HG02943 (cell line): Measurements from ENCODE around the gene MSMB.
"Not testable (repeated sequence)": the region's sequence is repeated elsewhere in the genome, so short reads cannot be mapped to it uniquely, and the experiment has no call there.

Experiments used
- ATAC-seq: cut with Tn5 transposase; IDR thresholded peaks from one replicate; pipeline ENCODE4 v1.9.1; 2021; ENCODE audit warnings: mild to moderate bottlenecking, low read depth, moderate library complexity; ENCODE audit not compliant: unreplicated experiment

Gene MSMB

DNA sequence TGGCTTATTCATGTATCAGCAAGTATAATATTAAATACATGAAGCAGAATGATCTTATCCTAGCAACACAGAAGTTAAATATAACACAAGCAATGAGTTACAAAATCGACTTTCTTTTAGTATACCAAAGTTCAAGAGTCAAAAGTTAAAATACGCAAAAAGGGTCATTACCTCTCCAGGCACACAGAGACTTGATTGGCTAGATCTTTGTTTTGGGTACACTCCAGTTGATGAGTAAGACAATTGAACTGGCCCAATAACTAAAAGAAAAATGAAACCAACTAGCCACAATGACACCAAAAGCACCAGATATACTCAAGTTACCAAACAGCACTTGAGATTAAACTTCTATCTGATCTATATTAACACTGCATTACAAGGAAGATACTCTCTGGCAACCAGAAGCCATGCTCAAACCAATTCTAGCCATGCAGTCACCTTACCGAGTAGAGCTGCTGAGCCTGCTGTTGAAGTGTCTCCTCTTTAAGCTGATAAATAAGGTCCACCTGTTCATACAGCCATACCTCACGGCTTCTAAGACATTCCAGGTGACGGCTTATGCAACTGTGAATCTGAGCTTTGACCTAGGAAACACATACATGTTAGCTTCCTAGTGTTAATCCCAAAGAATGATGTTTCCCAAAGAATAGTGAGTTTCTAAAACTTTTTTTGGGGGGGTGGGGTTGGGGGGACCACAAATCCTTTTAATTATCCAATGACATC, 31.2 kb downstream of the MSMB start:
- ATAC-seq: no peak

DNA sequence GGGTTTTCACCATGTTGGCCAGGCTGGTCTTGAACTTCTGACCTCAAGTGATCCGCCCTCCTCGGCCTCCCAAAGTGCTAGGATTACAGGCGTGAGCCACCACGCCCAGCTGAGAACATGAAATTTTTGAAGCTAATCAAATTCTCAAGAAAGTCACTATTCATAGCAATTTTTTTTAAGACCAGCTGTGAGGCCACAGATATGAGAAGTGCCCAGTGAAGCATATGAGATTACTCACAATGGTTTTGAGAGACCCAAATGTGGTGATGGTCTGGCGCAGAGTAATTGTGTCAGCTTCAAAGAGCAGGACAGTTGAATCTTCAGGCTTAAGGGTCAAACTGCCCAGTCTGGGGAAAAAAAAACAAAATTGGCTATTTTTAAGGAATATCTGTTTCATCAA, 31.9 kb downstream of the MSMB start:
- no peak for ATAC-seq

DNA sequence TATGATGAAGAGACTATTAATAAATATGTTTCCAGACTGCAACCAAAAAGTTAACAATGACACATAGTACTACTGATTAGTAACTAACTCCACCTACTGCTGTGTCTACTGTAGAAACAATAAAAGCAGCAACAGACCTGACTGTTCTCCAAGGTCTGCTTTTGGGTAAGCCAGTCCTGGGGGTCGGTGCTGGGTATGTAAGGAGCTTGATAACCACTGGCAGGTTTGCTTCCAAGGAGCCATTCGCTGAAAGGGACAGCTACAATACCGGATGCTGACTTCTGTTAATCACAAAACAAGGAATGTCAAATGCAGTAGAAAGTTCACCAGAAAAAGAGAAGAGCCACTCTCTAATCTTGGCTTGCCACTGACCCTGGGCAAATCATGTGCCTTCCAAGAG, 33.3 kb downstream of the MSMB start:
- ATAC-seq: no peak

DNA sequence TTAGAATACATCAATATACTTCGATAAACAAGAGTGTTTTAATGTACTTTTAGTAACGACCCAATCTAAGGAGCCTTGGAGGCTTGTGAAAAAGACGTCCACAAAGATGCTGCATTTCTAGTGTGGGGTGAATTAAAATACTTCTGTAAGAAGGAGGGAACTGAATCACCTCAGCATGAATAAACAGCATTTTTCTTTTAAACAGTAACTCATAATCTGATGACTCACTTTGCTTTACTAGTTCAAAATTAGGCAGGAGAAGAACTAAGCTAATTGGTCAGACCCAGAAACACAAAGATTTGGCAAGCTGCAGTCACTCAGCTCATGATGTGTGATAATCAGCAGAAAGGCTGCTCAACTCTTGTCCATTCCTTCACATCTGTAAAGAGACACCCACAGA, 39.9 kb downstream of the MSMB start:
- ATAC-seq: no peak

DNA sequence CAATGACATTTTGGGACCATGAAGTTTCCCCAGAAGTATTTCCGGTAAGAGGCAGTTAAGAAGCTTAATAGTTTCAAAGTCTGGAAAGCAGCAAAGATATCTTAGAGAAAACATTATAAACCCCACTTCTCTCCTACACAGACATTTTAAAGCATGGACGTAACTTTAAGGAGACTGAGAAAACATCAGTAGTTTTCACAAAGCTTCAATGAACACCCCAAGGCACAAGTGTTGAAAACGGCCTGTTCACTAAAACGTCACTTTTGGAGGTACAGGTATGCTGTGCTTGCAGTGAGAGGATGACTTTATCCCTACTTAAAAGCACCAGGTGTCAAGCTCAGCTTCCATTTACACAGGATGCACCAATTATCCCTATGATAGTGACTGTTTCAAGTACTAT, 40.7 kb downstream of the MSMB start:
- ATAC-seq: no peak

DNA sequence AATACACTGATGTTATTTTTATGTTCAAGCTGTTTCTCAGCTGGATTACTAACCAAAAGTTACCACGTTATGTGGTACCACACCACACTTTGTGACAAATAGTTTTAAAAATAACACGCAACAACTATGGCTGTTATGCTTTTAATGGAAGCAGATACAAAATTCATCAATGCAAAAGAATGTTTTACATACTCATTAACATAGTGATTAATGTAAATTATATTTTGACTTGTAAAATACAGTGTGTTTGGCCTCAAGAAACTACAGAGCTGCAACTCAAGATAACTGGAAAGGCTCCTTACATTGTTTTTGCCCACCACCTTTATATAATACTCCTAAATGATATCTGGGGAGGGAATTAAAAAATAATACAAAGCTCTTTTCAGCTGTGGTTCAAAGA, 41.1 kb downstream of the MSMB start:
- no peak for ATAC-seq

DNA sequence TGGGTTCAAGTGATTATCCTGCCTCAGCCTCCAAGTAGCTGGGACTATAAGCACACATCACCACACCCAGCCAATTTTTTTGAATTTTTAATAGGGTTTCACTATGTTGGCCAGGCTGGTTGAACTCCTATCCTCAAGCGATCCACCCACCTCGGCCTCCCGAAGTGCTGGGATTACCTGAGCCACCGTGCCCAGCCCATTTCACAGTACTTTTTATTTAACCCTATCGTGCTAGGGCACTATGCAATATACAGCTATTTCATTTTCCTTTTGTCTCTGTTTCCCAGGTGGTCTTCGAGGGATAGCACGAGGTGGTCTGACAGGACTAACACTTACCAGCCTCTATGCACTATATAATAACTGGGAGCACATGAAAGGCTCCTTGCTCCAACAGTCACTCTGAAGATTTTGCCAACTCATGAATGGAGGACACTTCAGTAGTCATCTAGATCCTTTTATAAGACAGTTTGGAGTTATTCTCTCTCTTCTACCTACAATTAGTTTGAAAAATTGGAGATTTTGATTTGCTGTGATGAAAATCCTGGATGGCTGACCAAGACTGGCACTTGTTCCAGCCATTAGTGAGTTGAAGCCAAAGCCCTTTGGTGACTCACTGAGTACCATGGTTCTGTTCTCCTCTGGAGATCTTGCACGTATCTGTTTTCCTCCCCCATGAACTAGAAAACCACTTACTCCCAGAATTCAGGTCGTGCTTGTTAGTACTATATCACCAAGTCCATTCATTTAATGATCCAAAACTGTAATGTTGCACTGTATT, 43.0 kb downstream of the MSMB start:
- no peak for ATAC-seq

DNA sequence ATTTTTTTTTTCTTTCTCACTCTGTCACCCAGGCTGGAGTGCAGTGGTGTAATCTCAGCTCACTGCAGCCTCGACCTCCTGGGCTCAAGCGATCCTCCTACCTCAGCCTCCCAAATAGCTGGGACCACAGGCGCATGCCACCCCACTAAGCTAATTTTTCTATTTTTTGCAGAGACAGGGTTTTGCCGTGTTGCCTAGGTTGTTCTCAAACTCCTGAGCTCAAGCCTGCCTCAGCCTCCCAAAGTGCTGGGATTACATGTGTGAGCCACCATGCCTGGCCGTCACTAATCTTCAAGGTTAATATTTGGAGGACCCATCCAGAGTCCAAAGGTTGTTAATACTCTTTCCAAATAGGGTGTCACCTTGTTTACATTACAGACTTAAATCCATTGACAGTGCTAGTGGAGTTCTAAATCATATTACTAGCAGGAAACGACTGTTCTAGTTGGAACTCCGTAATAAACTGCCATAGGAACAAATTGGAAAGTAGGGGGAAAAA, 43.8 kb downstream of the MSMB start:
- not testable (repeated sequence) for ATAC-seq

DNA sequence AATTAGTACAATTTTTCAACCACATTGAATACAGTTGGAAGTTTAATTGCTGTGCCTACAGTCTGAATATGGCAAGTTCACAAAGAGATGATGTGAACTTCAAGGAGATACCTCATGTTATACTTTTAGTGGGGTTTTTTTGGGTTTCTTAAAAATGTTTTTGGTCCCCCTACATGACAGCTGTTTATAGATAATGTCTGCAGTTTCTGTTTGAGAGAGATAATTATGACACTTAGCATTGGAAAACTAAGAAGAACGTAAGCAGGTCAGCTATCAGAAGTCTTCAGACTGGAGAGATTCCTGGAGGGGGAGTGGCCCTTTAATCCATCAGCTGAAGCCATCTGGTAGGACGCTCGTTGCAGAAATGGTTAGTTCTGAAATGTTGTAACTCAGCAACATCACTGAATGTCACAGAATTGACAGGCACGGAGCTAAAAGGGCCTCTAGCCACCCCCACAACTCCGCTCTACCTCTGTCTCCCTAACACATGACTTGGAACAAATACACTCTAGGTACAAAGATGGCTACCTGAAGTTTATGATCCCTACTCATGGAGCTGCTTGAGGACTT, 44.8 kb downstream of the MSMB start:
- no peak for ATAC-seq

DNA sequence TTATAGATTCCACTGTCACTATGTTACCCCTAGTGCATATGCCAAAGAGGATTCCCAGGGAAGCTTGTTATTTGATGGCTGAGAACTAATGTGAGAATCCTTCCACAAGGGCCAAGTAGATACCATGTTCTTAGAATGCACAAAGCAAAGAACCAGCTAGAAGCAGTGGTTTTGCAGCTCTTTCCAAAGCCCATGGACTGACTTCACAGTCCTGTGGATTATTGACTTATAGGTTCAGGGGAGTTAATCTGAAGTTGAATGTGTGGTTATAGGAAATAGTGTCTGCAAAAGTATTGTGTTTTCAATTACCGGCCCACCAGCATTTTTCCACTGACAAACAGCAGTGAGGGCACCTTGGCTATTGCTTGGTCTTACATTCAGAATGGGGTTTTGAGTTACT, 45.5 kb downstream of the MSMB start:
- no peak for ATAC-seq

DNA sequence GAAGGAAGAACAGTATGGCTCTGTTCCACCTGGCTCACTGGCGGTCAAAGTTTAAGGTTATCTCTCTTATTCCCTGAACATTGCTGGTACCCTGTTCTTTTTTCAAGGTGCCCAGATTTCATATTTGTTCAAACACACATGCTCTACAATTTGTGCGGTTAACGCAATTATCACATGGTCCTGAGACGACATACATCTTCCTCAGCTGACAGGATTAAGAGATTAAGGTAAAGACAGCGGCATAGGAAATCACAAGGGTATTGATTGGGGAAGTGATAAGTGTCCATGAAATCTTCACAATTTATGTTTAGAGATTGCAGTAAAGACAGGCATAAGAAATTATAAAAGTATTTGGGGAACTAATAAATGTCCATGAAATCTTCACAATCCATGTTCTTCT, 46.1 kb downstream of the MSMB start:
- not testable (repeated sequence) for ATAC-seq

DNA sequence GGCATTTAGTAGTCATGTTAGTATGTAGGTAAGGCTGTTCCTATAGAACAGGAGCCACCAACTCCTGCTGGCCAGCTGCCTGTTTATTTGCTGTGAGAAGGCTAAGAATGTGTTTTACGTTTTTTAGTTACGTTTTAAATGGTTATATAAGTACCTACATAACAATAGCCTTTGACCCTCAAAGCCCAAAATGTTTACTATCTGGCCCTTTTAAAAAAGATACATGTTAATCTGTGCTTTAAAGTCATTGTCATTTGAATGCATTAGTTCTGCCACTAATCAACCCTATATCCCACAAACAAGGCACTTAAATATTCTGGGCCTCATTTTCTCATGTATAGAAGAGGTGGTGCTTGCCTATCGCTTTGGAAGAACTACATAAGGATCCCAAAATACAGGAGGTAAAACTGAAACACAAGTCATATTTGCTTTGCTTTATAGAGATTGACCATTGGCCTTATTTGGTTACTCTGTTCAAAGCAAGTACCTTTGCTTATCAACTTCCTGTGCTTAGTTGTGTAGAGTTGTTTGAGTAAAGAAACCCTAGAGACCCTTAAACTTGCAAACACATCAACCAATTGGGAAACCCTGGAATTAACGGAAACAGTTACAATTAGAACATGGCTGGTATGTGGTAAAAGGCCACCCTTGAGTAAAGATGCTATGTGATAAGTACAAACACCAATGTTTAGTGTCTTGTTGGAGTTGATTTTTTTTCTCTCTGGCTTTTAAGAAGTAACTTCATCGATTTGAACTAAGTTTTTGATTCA, 47.9 kb downstream of the MSMB start:
- ATAC-seq: no peak

DNA sequence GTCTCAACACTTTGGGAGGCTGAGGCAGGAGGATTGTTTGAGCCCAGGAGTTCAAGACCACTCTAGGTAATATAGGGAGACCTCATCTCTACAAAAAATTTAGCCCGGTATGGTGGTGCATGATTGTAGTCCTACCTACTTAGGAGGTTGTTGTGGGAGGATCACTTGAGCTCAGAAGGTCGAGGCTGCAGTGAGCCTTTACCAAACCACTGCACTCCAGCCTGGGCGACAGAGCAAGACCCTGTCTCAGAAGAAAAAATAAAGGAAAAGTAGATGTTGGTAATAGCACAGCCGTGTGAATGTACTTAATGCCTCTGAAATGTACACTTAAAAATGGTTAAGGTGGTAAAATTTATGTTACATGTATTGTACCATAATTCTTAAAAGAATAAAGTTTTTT, 48.5 kb downstream of the MSMB start:
- no peak for ATAC-seq

DNA sequence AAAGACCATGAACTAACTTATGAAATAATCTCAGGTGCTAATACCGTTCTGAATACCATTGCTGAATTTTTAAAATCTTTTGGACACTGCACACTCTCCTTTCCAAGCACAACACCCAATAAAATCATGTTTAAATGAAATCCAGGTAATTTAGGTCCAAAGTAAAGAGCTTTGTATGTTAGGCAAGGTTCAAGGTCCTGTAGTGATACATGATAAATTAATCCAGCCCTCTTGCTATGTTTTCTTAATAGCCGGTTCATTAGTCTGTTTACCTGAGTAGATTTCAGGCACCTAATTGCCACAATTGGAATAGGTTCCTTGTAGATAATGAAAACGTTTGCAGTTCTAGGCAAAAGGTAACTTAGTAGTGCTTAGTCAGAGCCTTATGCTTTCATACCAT, 60.5 kb downstream of the MSMB start:
- not testable (repeated sequence) for ATAC-seq

DNA sequence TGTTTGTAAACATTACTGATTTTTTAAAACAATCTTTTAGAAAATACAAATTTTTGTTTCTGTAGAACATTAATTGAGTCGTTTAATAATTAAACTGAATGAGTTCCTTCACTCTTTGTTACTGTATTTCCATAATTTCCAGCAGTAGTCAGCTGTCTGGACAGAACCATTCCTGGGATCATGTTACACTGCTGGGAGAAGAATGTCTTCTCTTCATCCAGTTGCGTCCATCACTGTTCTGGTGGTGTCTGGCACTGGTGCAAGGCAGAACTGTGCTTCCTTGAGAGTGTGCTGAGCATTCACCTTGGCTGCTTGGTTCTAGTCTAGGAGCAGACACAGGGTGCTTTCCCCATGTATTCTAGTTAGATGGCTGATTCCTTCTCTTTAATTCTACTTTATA, 61.6 kb downstream of the MSMB start:
- not testable (repeated sequence) for ATAC-seq

DNA sequence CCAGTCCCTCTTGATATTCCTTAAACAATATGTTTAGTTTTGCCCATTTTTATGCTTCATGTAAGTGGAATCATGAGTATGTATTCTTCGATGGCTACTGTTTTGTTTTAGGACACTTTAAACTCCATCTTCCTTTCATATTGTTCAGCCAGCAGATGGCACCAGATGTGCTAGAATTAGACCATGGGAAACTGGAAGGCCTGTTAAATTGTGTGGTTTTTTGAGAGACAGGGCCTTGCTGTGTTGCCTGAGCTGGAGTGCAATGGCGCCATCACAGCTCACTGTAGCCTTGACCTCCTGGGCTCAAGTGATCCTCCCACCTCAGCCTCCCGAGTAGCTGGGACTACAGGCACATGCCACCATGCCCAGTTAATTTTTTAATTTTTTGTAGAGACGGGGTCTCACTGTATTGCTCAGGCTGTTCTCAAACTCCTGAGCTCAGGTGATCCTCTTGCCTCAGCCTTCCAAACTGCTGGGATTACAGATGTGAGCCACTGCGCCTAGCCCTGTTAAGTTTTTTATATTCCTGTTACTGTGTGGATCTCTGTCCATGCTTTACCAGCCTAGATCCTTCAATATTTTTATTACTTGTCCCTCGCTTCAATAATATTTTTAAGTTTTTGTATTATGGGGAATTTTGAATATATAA, 62.4 kb downstream of the MSMB start:
- ATAC-seq: not testable (repeated sequence)
